Parathyroid adenoma (tissue), 2 donors: ENCODE measurements around the gene ZNF770.
"Not testable (repeated sequence)": the region's sequence is repeated elsewhere in the genome, so short reads cannot be mapped to it uniquely, and the experiment has no call there.

Experiments used
- H2AFZ ChIP-seq: fragments of 300-600 bp; sonication (generic); one replicate; pipeline ENCODE4 v1.7.0; 2017; ENCODE audit warnings: antibody characterized with exemption, mild to moderate bottlenecking
- H3K27ac ChIP-seq: fragments of 300-600 bp; sonication (generic); one replicate; pipeline ENCODE4 v1.7.0; 2017
- H3K27me3 ChIP-seq: fragments of 300-600 bp; sonication (generic); one replicate; pipeline ENCODE4 v1.7.0; 2017; ENCODE audit warnings: low read length; ENCODE audit not compliant: control insufficient read depth, insufficient read depth
- H3K36me3 ChIP-seq: fragments of 300-600 bp; sonication (generic); one replicate; pipeline ENCODE4 v1.7.0; 2017; ENCODE audit warnings: low read length; ENCODE audit not compliant: control insufficient read depth, insufficient read depth
- H3K4me1 ChIP-seq: fragments of 300-600 bp; sonication (generic); one replicate; pipeline ENCODE4 v1.7.0; 2017; ENCODE audit warnings: control low read depth
- H3K4me2 ChIP-seq: fragments of 300-600 bp; sonication (generic); one replicate; pipeline ENCODE4 v1.7.0; 2017; ENCODE audit warnings: low read length
- H3K4me3 ChIP-seq: fragments of 300-600 bp; sonication (generic); one replicate; pipeline ENCODE4 v1.7.0; 2017; ENCODE audit warnings: low read depth, low read length
- H3K79me2 ChIP-seq: fragments of 300-600 bp; sonication (generic); one replicate; pipeline ENCODE4 v1.7.0; 2017; ENCODE audit warnings: control low read depth
- H3K9ac ChIP-seq: fragments of 300-600 bp; sonication (generic); one replicate; pipeline ENCODE4 v1.7.0; 2017; ENCODE audit warnings: mild to moderate bottlenecking
- H3K9me3 ChIP-seq: fragments of 300-600 bp; sonication (generic); one replicate; pipeline ENCODE4 v1.7.0; 2017; ENCODE audit warnings: low read length; ENCODE audit not compliant: control insufficient read depth
- CTCF ChIP-seq: fragments of 300-600 bp; sonication (generic); IDR thresholded peaks from one replicate; pipeline ENCODE4 v1.7.0; 2017; ENCODE audit warnings: antibody characterized with exemption, mild to moderate bottlenecking
- donor health status: primary hyperparathyroidism.

Gene ZNF770

GRCh38 chr15:34944936-34945335 lies 43.2 kb downstream of the ZNF770 start:
- no peaks in the 10 kb centered on the region for H3K9me3 ChIP-seq
- TF ChIP-seq CTCF, result no peak
- no peaks in the 10 kb centered on the region for H3K79me2 ChIP-seq
- no peak overlapping the region for H3K4me3 ChIP-seq
- H3K9ac ChIP-seq, result no peak overlapping the region
- no peak overlapping the region for H2AFZ ChIP-seq
- no peak overlapping the region for H3K27ac ChIP-seq
- no peaks in the 10 kb centered on the region for H3K36me3 ChIP-seq
- no peaks in the 10 kb centered on the region for H3K27me3 ChIP-seq
- H3K4me1 ChIP-seq, result no peaks in the 10 kb centered on the region
- H3K4me2 ChIP-seq, result no peak overlapping the region

DNA sequence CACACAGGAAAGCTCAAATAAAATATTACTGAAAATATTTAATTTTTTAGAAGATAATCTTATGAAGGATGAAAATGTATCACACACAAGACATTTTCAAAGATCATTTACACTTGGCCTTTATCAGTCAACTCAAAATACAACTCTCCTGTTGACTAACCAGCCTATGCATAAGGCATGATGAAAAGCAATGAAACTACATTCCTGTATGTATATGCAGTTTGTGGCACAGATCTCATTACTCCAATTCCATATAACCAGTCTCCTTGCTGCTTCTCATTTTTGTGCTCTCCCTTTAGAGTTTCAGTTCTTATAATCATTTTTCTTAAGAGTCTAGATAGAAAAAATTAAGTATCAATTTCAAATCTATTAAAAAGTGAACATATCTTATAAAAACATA lies 44.4 kb downstream of the ZNF770 start:
- Histone ChIP-seq H3K27me3 (no peaks in the 10 kb centered on the region), H3K79me2 (no peaks in the 10 kb centered on the region), H2AFZ (no peak overlapping the region), H3K4me3 (no peak overlapping the region), H3K9ac (no peak overlapping the region), H3K9me3 (no peaks in the 10 kb centered on the region), H3K36me3 (no peaks in the 10 kb centered on the region), H3K27ac (no peak overlapping the region), H3K4me2 (no peak overlapping the region), H3K4me1 (no peaks in the 10 kb centered on the region)
- TF ChIP-seq CTCF, result no peak

DNA sequence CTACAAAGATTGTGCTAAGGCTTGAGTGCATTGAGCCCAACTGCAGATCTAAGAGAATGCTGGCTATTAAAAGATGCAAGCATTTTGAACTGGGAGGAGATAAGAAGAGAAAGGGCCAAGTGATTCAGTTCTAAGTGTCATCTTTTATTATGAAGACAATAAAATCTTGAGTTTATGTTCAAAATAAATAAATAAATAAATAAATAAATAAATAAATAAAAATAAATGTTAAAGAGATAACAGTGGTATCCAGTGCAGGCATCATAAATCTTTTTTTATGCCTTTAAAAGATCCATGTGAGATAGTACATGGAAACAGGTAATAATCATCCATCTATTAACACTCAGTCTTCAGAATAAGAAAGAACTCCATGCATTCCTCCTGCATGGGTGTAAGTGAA lies 44.8 kb downstream of the ZNF770 start:
- not testable (repeated sequence) for H3K79me2 ChIP-seq, H3K4me3 ChIP-seq, H3K9me3 ChIP-seq, H3K9ac ChIP-seq, H3K27me3 ChIP-seq, H3K27ac ChIP-seq, H2AFZ ChIP-seq, H3K4me1 ChIP-seq, H3K4me2 ChIP-seq, H3K36me3 ChIP-seq

DNA sequence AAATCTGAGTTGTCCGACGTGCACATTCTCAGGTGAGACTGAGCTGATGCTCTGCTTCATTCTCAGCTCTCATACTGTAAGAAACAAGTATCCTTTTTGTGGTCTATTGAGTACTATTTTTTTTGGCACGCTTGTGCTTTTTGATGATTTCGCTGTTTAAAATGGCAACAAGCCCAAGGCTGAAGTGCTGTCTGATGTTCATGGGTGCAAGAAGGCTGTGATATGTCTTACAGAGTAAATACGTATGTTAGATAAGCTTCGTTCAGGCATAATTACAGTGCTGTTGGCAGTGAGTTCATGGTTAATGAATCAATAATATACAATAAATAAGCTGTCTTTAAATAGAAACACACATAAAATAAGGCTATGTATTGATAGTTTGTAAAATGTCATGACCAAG lies 45.7 kb downstream of the ZNF770 start:
- Histone ChIP-seq H3K4me3 (no peak overlapping the region), H3K36me3 (no peaks in the 10 kb centered on the region), H2AFZ (no peak overlapping the region), H3K9me3 (no peaks in the 10 kb centered on the region), H3K9ac (no peak overlapping the region), H3K27me3 (no peaks in the 10 kb centered on the region), H3K79me2 (no peaks in the 10 kb centered on the region), H3K4me1 (no peaks in the 10 kb centered on the region), H3K4me2 (no peak overlapping the region), H3K27ac (no peak overlapping the region)
- TF ChIP-seq CTCF, result no peak

DNA sequence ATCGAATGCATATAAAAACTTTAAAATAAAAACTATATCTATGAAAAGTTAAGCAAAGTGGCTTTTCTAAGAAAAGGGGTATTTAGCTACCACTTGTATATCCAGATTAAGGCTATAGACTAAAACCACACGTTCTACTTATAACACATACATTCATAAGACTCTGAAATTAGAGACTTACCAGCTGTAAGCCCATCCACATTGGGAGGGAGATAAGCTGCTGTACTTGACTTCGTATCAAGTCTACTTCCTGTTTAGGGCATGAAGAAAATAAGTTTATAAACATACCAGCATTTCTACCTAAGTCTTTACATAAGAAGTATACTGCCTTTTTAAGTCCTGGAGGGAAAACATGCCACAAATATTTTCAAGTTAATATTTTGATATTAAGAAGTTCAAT lies 46.3 kb downstream of the ZNF770 start:
- Histone ChIP-seq H3K4me1 (no peaks in the 10 kb centered on the region), H3K4me2 (no peak overlapping the region), H3K27ac (no peak overlapping the region), H3K4me3 (no peak overlapping the region), H3K27me3 (no peaks in the 10 kb centered on the region), H3K9ac (no peak overlapping the region), H3K79me2 (no peaks in the 10 kb centered on the region), H3K36me3 (no peaks in the 10 kb centered on the region), H2AFZ (no peak overlapping the region), H3K9me3 (no peaks in the 10 kb centered on the region)
- no peak for TF ChIP-seq CTCF
